H1 (cell line): ENCODE data around the gene ZNF462. TPM values are rescaled to one million over a fixed set of nuclear protein-coding genes. Genes with fewer than 3 reads are reported as not detected.

Experiments
- CTCF ChIA-PET: fragments of 300-600 bp; sonication (Branson Sonifier 250); formaldehyde crosslinking; loops from one replicate; lab custom pipeline; 2021; ENCODE audit not compliant: partially characterized antibody; lab: Charles Lee
- POLR2A ChIA-PET: fragments of 300-600 bp; sonication (Branson Sonifier 250); formaldehyde crosslinking; loops from one replicate; lab custom pipeline; 2021; ENCODE audit warnings: inconsistent platforms; ENCODE audit not compliant: partially characterized antibody; lab: Charles Lee
- DNase-seq, 2 experiments: peaks; one replicate each; pipeline versions ENCODE4 v3.0.0 to v3.0.0-alpha.2; 2010 to 2022; ENCODE audit warnings: low spot score in 2 of 2, low read depth in 1 of 2, mixed read lengths in 1 of 2
- FAIRE-seq: peaks from 2 replicates; lab custom pipeline; 2011; peaks lifted over from hg19 to GRCh38; lab: Jason Lieb, UNC
- H2AFZ ChIP-seq: 2 replicates; pipeline ENCODE4 v1.8.1; 2012; ENCODE audit warnings: low read length, inconsistent platforms
- H2AK5ac ChIP-seq: 2 replicates; pipeline ENCODE4 v1.6.1; 2013; ENCODE audit warnings: low read depth, low read length
- H2BK120ac ChIP-seq: replicated peaks from 2 replicates; pipeline ENCODE3; 2013; ENCODE audit warnings: low read depth, low read length, inconsistent platforms
- H2BK12ac ChIP-seq: 2 replicates; pipeline ENCODE4 v1.6.1; 2013; ENCODE audit warnings: low read depth, low read length
- H2BK15ac ChIP-seq: 2 replicates; pipeline ENCODE4 v1.6.1; 2013; ENCODE audit warnings: low read length
- H2BK20ac ChIP-seq: 2 replicates; pipeline ENCODE4 v1.6.1; 2013; ENCODE audit warnings: low read length
- H2BK5ac ChIP-seq: 2 replicates; pipeline ENCODE4 v1.6.1; 2013; ENCODE audit warnings: low read depth, low read length
- H3K14ac ChIP-seq: 2 replicates; pipeline ENCODE4 v1.6.1; 2013; ENCODE audit warnings: inconsistent platforms; ENCODE audit not compliant: insufficient read length
- H3K18ac ChIP-seq: 2 replicates; pipeline ENCODE4 v1.6.1; 2013; ENCODE audit warnings: low read length; ENCODE audit errors: extremely low read depth
- H3K23ac ChIP-seq: 2 replicates; pipeline ENCODE4 v1.6.1; 2013; ENCODE audit warnings: inconsistent platforms; ENCODE audit not compliant: insufficient read length
- H3K23me2 ChIP-seq: 2 replicates; pipeline ENCODE4 v1.6.1; 2013; ENCODE audit warnings: low read depth, low read length
- H3K27ac ChIP-seq: 2 replicates; pipeline ENCODE4 v1.6.1; 2011; ENCODE audit warnings: low read depth, low read length, inconsistent platforms
- H3K27me3 ChIP-seq, 4 experiments: replicated peaks in 1 of 4; 1 replicate in 1 of 4; 2 replicates in 3 of 4; pipeline versions ENCODE4 v1.6.1 to v1.8.1; 2011 to 2013; ENCODE audit warnings: low read length in 3 of 4, mild to moderate bottlenecking in 3 of 4, inconsistent platforms in 2 of 4, mixed read lengths in 2 of 4, moderate library complexity in 1 of 4; ENCODE audit not compliant: control insufficient read depth in 3 of 4, insufficient read depth in 3 of 4; ENCODE audit errors: extremely low read depth in 1 of 4
- H3K36me3 ChIP-seq, 4 experiments: 2 replicates each; pipeline versions ENCODE4 v1.6.1 to v1.8.1; 2011 to 2013; ENCODE audit warnings: mild to moderate bottlenecking in 4 of 4, low read length in 3 of 4, moderate library complexity in 2 of 4, control low read depth in 1 of 4, inconsistent platforms in 1 of 4; ENCODE audit not compliant: insufficient read depth in 4 of 4, control insufficient read depth in 2 of 4
- H3K4ac ChIP-seq: replicated peaks from 2 replicates; pipeline ENCODE3; 2013; ENCODE audit warnings: low read length, low read depth, mixed read lengths, inconsistent platforms; ENCODE audit not compliant: insufficient read length
- H3K4me1 ChIP-seq, 4 experiments: replicated peaks in 1 of 4; 1 replicate in 1 of 4; 2 replicates in 3 of 4; pipeline versions ENCODE4 v1.6.1 to v1.8.1; 2011 to 2013; ENCODE audit warnings: low read length in 3 of 4, inconsistent platforms in 2 of 4, mixed read lengths in 1 of 4; ENCODE audit not compliant: insufficient read depth in 4 of 4, control insufficient read depth in 3 of 4
- H3K4me2 ChIP-seq, 2 experiments: 2 replicates each; pipeline versions ENCODE4 v1.6.1 to v1.8.1; 2011 to 2013; ENCODE audit warnings: low read depth in 2 of 2, low read length in 2 of 2, control low read depth in 1 of 2, inconsistent platforms in 1 of 2, mild to moderate bottlenecking in 1 of 2; ENCODE audit not compliant: insufficient read depth in 1 of 2
- H3K4me3 ChIP-seq, 4 experiments: fragments of 200-600, 300-600 bp in 1 of 4; sonication (generic), shearing (Covaris generic), sonication (Bioruptor Twin) in 1 of 4; 2 replicates each; pipeline versions ENCODE4 v1.5.1 to v1.8.1; 2011 to 2016; ENCODE audit warnings: low read length in 4 of 4, low read depth in 3 of 4, control low read depth in 2 of 4, inconsistent platforms in 2 of 4, mild to moderate bottlenecking in 2 of 4, mixed read lengths in 1 of 4, moderate library complexity in 1 of 4; ENCODE audit not compliant: insufficient read depth in 2 of 4; ENCODE audit errors: extremely low read depth in 1 of 4
- H3K56ac ChIP-seq: replicated peaks from 2 replicates; pipeline ENCODE3; 2013; ENCODE audit warnings: low read depth, mild to moderate bottlenecking, mixed read lengths, low read length, inconsistent platforms; ENCODE audit not compliant: insufficient read length
- H3K79me1 ChIP-seq: 2 replicates; pipeline ENCODE4 v1.6.1; 2013; ENCODE audit warnings: low read depth, low read length, control low read depth
- H3K79me2 ChIP-seq, 2 experiments: 2 replicates each; pipeline versions ENCODE4 v1.6.1 to v1.8.1; 2012 to 2013; ENCODE audit warnings: low read length in 2 of 2, mild to moderate bottlenecking in 2 of 2, inconsistent platforms in 1 of 2; ENCODE audit not compliant: insufficient read depth in 2 of 2, control insufficient read depth in 1 of 2
- H3K9ac ChIP-seq, 4 experiments: replicated peaks in 1 of 4; 1 replicate in 1 of 4; 2 replicates in 3 of 4; pipeline versions ENCODE4 v1.6.1 to v1.8.1; 2011 to 2013; ENCODE audit warnings: low read depth in 3 of 4, low read length in 3 of 4, control low read depth in 2 of 4, mild to moderate bottlenecking in 2 of 4, moderate library complexity in 2 of 4, inconsistent platforms in 1 of 4; ENCODE audit errors: extremely low read depth in 1 of 4
- H3K9me3 ChIP-seq, 2 experiments: 2 replicates each; pipeline versions ENCODE4 v1.6.1 to v1.8.1; 2012 to 2013; ENCODE audit warnings: mild to moderate bottlenecking in 2 of 2, moderate library complexity in 2 of 2, control low read depth in 1 of 2, inconsistent platforms in 1 of 2, low read depth in 1 of 2, low read length in 1 of 2, mixed read lengths in 1 of 2; ENCODE audit not compliant: insufficient read depth in 2 of 2
- H4K20me1 ChIP-seq, 2 experiments: replicated peaks in 1 of 2; 2 replicates each; pipeline versions ENCODE3 to v1.8.1; 2011 to 2013; ENCODE audit warnings: inconsistent platforms in 2 of 2, low read length in 2 of 2, mild to moderate bottlenecking in 1 of 2; ENCODE audit not compliant: insufficient read depth in 2 of 2, control insufficient read depth in 1 of 2
- H4K5ac ChIP-seq: 2 replicates; pipeline ENCODE4 v1.6.1; 2013; ENCODE audit warnings: low read length, low read depth, mixed read lengths, inconsistent platforms; ENCODE audit not compliant: insufficient read length
- H4K8ac ChIP-seq: 2 replicates; pipeline ENCODE4 v1.8.0; 2013; ENCODE audit warnings: mild to moderate bottlenecking, moderate library complexity, low read length, inconsistent platforms; ENCODE audit not compliant: insufficient read depth; ENCODE audit errors: extremely low read depth
- H4K91ac ChIP-seq: replicated peaks from 2 replicates; pipeline ENCODE3; 2013; ENCODE audit warnings: low read length, mixed read lengths, inconsistent platforms; ENCODE audit not compliant: insufficient read length
- CBX5 ChIP-seq: fragments of 300-800, 300-1000 bp; sonication (generic); IDR thresholded peaks from 2 replicates; pipeline ENCODE4 v1.7.1; 2016; ENCODE audit warnings: antibody characterized with exemption, low read length, low read depth
- E2F6 ChIP-seq: IDR thresholded peaks from 2 replicates; pipeline ENCODE4 v1.6.1; 2012; ENCODE audit warnings: inconsistent platforms
- GABPA ChIP-seq: IDR thresholded peaks from 2 replicates; pipeline ENCODE4 v1.6.1; 2011; ENCODE audit warnings: mild to moderate bottlenecking, low read length, moderate library complexity, borderline replicate concordance; ENCODE audit not compliant: insufficient read depth
- JUND ChIP-seq: IDR thresholded peaks from 2 replicates; pipeline ENCODE4 v1.6.1; 2011; ENCODE audit warnings: mild to moderate bottlenecking, improper control_type of control experiment, low read length
- KDM1A ChIP-seq: fragments of 200-600, 300-600 bp; sonication (generic); IDR thresholded peaks from 2 replicates; pipeline ENCODE4 v1.7.1; 2016; ENCODE audit warnings: mild to moderate bottlenecking, low read length, borderline replicate concordance
- MAFK ChIP-seq: IDR thresholded peaks from 2 replicates; pipeline ENCODE4 v1.6.1; 2012; ENCODE audit warnings: low read depth, mild to moderate bottlenecking, improper control_type of control experiment, low read length
- POLR2A ChIP-seq, 2 experiments: IDR thresholded peaks; 1 replicate in 1 of 2; 2 replicates in 1 of 2; pipeline ENCODE4 v1.6.1; 2011; ENCODE audit warnings: low read depth in 2 of 2, low read length in 2 of 2, mild to moderate bottlenecking in 2 of 2; ENCODE audit errors: control extremely low read depth in 1 of 2
- RXRA ChIP-seq: IDR thresholded peaks from 2 replicates; pipeline ENCODE4 v1.6.1; 2011; ENCODE audit warnings: low read depth, mild to moderate bottlenecking, low read length, moderate library complexity; ENCODE audit not compliant: insufficient read depth
- SIX5 ChIP-seq: IDR thresholded peaks from 2 replicates; pipeline ENCODE4 v1.6.1; 2011; ENCODE audit warnings: mild to moderate bottlenecking, low read depth, low read length
- SRF ChIP-seq: IDR thresholded peaks from 2 replicates; pipeline ENCODE4 v1.6.1; 2011; ENCODE audit warnings: mild to moderate bottlenecking, low read depth, low read length, moderate library complexity
- WGBS, 2 experiments: shearing (Covaris generic) in 1 of 2; methylation state at CpG; one replicate each; pipeline versions ENCODE4 v1.1.6 to v1.1.7; 2013 to 2015; ENCODE audit warnings: low lambda C conversion rate in 2 of 2, mixed read lengths in 2 of 2, inconsistent platforms in 1 of 2, low coverage in 1 of 2, missing lambda C conversion rate in 1 of 2; ENCODE audit not compliant: insufficient replicate concordance in 2 of 2, insufficient coverage in 1 of 2, insufficient read length in 1 of 2; ENCODE audit errors: extremely low coverage in 1 of 2, missing lambda C conversion rate in 1 of 2; 5-methylcytosine and 5-hydroxymethylcytosine counted together
- polyA plus RNA-seq, 7 experiments: library from polyadenylated mRNA; depleted of rRNA in 3 of 7; stranded (reverse) in 5 of 7; unstranded in 2 of 7; fragments of >200 nt in 5 of 7; fragments of 200-250 nt in 2 of 7; gene quantifications; 1 replicate in 5 of 7; 2 replicates in 1 of 7; 4 replicates in 1 of 7; pipeline versions ENCODE4 v1.2.1 to v1.2.3, GENCODE V29; 2011 to 2013; ENCODE audit warnings: missing spikeins in 2 of 7, mixed read lengths in 2 of 7
- total RNA-seq: library from RNA; stranded (reverse); fragmentation: NEBNext Ultra II Directional; extraction: Animal tissue kit (Norgen Biotek cat#: 25700); gene quantifications from 2 replicates; pipeline ENCODE4 v1.2.1, GENCODE V29; 2021
- TF ChIP-seq, protein P1 (sequence below): IDR thresholded peaks from 2 replicates; pipeline ENCODE4 v1.6.1; 2011; ENCODE audit warnings: low read depth, mild to moderate bottlenecking, low read length; ENCODE audit not compliant: insufficient read depth

Gene ZNF462
- total and polyA plus RNA-seq, 2 of the 8 experiments (the other 6 are each of a cell fraction or from before 2014, with no cell fraction given): 30.0 to 163 TPM

- no peak overlapping the region for H2AK5ac ChIP-seq
- H4K8ac ChIP-seq: no peak overlapping the region
- no peak overlapping the region for H3K4ac ChIP-seq
- H2BK5ac ChIP-seq: no peak overlapping the region
- WGBS, 2 experiments: 97% methylated on average over 10 of the region's 10 CpGs; no CpG with 5 or more reads in 1 of the 2 experiments
- no peak overlapping the region for H3K4me3 ChIP-seq
- H3K4me2 ChIP-seq: no peak overlapping the region
- H2AFZ ChIP-seq: no peak overlapping the region
- no peak overlapping the region for H2BK20ac ChIP-seq
- no peaks in the 10 kb centered on the region; a peak in 1 of 4 replicates for H3K9me3 ChIP-seq
- H3K4me1 ChIP-seq: peaks cover 2 to 7% (median 4%) of the 10 kb centered on the region in 4 experiments
- H4K20me1 ChIP-seq: peaks cover 2 to 7% of the 10 kb centered on the region in 2 experiments
- no peaks in the 10 kb centered on the region for H3K23me2 ChIP-seq
- FAIRE-seq (no peak), DNase-seq (no peak)
- H4K91ac ChIP-seq: no peak overlapping the region
- no peak overlapping the region for H2BK15ac ChIP-seq
- no peak overlapping the region for H3K27ac ChIP-seq
- peaks cover 0 to 59% of the 10 kb centered on the region in 2 experiments; a peak in 2 of 4 replicates for H3K79me2 ChIP-seq
- H2BK120ac ChIP-seq: no peak overlapping the region
- H4K5ac ChIP-seq: no peak overlapping the region
- no peak overlapping the region for H3K23ac ChIP-seq
- H3K18ac ChIP-seq: no peak overlapping the region
- H3K27me3 ChIP-seq: no peaks in the 10 kb centered on the region
- H3K14ac ChIP-seq: no peak overlapping the region
- H2BK12ac ChIP-seq: no peak overlapping the region
- no peak overlapping the region for H3K56ac ChIP-seq
- peaks cover 8% of the 10 kb centered on the region for H3K79me1 ChIP-seq
- TF ChIP-seq SRF: no peak
- TF ChIP-seq GABPA: no peak
- TF ChIP-seq SIX5: no peak
- no peak for TF ChIP-seq JUND
- no peak for TF ChIP-seq CBX5
- TF ChIP-seq RXRA: no peak
- no peak for TF ChIP-seq MAFK
- no peak for TF ChIP-seq KDM1A
- TF ChIP-seq, protein P1, sequence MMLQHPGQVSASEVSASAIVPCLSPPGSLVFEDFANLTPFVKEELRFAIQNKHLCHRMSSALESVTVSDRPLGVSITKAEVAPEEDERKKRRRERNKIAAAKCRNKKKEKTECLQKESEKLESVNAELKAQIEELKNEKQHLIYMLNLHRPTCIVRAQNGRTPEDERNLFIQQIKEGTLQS: no peak
- no peak for TF ChIP-seq E2F6
- no peak for TF ChIP-seq POLR2A (IDR thresholded peaks at IDR 0.05; ENCODE audit: control extremely low read depth in 1 of 2, low read depth in 2 of 2, low read length in 2 of 2)
- POLR2A ChIA-PET: interaction anchor here (0.9 to 1.3 kb wide), 2 partner anchors 9 to 28 kb away, joined by 4 read pairs; no protein-coding TSS in a partner anchor
- H3K36me3 ChIP-seq: peaks cover 43 to 83% (median 71%) of the 10 kb centered on the region in 4 experiments
- H3K9ac ChIP-seq: no peak overlapping the region
- CTCF ChIA-PET: interaction anchor here (0.8 to 1.2 kb wide), 4 partner anchors 18 to 54 kb away, joined by 3 to 5 read pairs (median 3); no protein-coding TSS in a partner anchor
Observed at GRCh38 chr9:106932178-106932577, 69.2 kb downstream of the ZNF462 start.
